ENCODE results near the gene VEGFA. TPM values are rescaled to one million over a fixed set of nuclear protein-coding genes. Genes with fewer than 3 reads are reported as not detected.

Gene VEGFA
- polyA plus RNA-seq, 2 of the 4 experiments (the other 2 are of a cell fraction) = 35.8 to 83.7 TPM

DNA sequence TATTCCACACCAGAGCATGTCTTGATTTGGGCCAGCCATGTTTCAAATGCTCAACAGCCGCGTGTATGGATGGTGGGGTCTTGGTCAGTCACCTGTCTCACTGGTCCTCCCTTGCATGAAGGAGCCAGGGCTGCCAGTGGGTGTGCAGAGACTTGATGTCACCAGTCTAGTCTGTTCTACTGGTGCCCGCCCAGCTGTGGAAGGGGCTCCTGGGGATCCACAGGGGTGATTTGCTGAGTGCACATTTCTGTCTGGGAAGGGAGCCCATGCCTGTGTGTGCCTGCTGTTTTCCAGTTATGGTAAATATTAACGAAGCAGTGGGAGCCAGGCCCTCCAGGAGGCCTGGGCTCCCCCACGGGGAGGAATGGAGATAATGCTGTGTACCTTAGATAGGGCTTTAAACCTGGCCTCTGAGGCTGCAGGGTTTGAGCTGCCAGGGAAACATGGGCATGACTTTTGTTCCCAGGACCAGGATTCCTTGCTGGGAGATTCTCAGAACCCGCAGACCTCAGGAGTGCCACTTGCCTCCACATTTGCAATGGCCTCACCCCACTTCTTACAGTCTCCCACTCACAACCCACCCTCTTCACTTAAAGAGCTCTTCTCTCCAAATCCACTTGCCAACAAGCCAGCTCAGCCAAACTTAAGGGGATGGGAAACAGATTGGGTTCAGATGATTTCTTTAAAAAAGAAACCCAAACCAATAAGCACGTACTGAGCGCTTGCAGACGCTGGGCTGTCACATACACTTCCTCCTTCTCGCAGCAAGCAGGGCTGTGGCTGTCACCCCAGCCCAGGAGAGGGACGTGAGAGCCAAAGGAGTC, 54.1 kb downstream of the VEGFA start:
- ChIA-PET CTCF (interaction anchor here (0.7 to 1.2 kb wide), 3 partner anchors 8 to 54 kb away, joined by 3 to 4 read pairs (median 3); partner anchors contain the start of gene VEGFA), POLR2A (no interaction called here)
- H3K9me3 ChIP-seq = no peaks in the 10 kb centered on the region
- H3K4me3 ChIP-seq = no peak overlapping the region
- 49% methylated on average over 11 of the region's 11 CpGs for WGBS (ENCODE audit: missing lambda C conversion rate)
- FAIRE-seq = no peak
- H3K4me2 ChIP-seq = peak overlapping the region; percentile 52
- peaks cover 13% of the 10 kb centered on the region for H3K4me1 ChIP-seq
- TF ChIP-seq MAFK (IDR thresholded peaks at IDR 0.05; ENCODE audit: partially characterized antibody) (peak; percentile 35), MAZ (IDR thresholded peaks at IDR 0.05; ENCODE audit: borderline replicate concordance, low read depth, low read length) (no peak)
- DNase-seq (ENCODE audit: low read depth in 1 of 2, low spot score in 1 of 2) = no peak
- ATAC-seq = peak; percentile 43 to 72; a peak in 3 of 6 replicates
- peak overlapping the region; percentile 17 to 44; a peak in 3 of 6 replicates for H3K27ac ChIP-seq

- ChIA-PET CTCF (interaction anchor here (0.6 to 1.6 kb wide), 6 partner anchors 8 to 369 kb away, joined by 3 to 4 read pairs (median 4); partner anchors contain the start of gene VEGFA), POLR2A (no interaction called here)
- H3K4me3 ChIP-seq = no peak overlapping the region
- TF ChIP-seq RAD21 (conservative IDR thresholded peaks at IDR 0.05 in 1 of 2, IDR thresholded peaks at IDR 0.05 in 1 of 2) (no peak), HOXB5 (CRISPR knock-in tag; IDR thresholded peaks at IDR 0.05) (no peak), NFE2L2 (conservative IDR thresholded peaks at IDR 0.05; ENCODE audit: low read length) (no peak), HDAC2 (IDR thresholded peaks at IDR 0.05) (no peak), PHF8 (IDR thresholded peaks at IDR 0.05; ENCODE audit: borderline replicate concordance, low read depth) (no peak), ZFP36 (IDR thresholded peaks at IDR 0.05; ENCODE audit: borderline replicate concordance, partially characterized antibody) (no peak), MYC (IDR thresholded peaks at IDR 0.05; ENCODE audit: borderline replicate concordance, low read length) (no peak), MAZ (IDR thresholded peaks at IDR 0.05; ENCODE audit: borderline replicate concordance, low read depth, low read length) (no peak), CBX8 (IDR thresholded peaks at IDR 0.05) (no peak), SREBF2 (IDR thresholded peaks at IDR 0.05) (no peak), KDM5A (IDR thresholded peaks at IDR 0.05) (no peak)
- FAIRE-seq (no peak), DNase-seq (ENCODE audit: low read depth in 1 of 2, low spot score in 1 of 2) (no peak), ATAC-seq (no peak)
- peak overlapping the region; percentile 52 for H3K4me2 ChIP-seq
- peak overlapping the region in 1 of 2 experiments; percentile 44; a peak in 2 of 6 replicates for H3K27ac ChIP-seq
- WGBS (ENCODE audit: missing lambda C conversion rate) = 49% methylated on average over 2 of the region's 2 CpGs
- no peaks in the 10 kb centered on the region for H3K9me3 ChIP-seq
- peaks cover 13% of the 10 kb centered on the region for H3K4me1 ChIP-seq
These were observed 54.7 kb downstream of the VEGFA start for GRCh38 chr6:43824703-43825064.

DNA sequence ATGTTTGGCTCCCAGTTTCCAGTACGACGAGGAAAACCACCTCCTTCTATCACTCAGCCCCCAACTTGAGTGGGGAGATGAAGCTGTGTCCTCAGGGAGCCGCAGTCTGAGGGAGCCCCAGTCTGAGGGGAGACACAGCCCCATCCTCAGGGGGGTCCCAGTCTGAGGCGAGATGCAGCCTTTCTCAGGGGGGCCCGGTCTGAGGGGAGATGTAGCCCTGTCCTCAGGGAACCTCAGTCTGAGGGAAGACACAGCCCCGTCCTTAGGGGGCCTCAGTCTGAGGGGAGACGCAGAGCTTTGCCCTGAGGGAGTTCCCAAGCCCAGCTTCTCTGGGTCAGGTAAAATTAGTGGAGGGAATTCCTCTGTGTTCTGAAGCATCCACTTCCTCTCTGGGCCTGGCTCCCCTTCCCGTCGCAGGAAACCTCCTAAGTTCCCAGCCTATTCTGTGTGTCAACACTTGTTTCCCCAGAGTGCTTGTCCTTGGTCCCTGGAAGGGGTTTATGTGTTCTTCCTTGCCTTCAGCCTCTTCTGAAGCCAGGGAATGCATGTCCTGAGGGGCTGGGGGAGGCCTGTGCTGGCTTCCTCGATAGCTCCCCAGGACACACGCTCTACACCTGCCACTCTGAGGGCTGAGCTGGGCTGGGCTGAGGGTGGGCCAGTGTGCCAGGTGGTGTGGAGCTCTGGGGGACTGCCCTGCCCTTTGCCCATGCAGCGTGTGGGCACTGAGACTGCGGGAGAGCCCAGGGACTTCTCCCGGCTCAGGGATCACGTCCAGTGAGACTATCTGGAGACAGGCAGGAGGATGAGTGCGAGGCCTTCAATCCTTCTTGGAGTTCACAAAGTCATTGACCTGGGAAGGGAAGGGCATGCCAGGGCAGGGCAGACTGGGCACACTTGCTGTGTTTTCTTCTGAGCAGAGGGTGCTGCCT, 55.4 kb downstream of the VEGFA start:
- TF ChIP-seq, protein P1, sequence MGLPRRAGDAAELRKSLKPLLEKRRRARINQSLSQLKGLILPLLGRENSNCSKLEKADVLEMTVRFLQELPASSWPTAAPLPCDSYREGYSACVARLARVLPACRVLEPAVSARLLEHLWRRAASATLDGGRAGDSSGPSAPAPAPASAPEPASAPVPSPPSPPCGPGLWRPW (IDR thresholded peaks at IDR 0.05) = no peak
- TF ChIP-seq ZC3H11A (IDR thresholded peaks at IDR 0.05) = no peak
- no peak for TF ChIP-seq TFCP2L1 (CRISPR knock-in tag; IDR thresholded peaks at IDR 0.05)
- no peak for TF ChIP-seq HOXB13 (CRISPR knock-in tag; IDR thresholded peaks at IDR 0.05; ENCODE audit: low read depth)
- TF ChIP-seq RCOR1 (IDR thresholded peaks at IDR 0.05; ENCODE audit: low read depth, low read length) = no peak
- no peak for TF ChIP-seq ZSCAN20 (CRISPR knock-in tag; IDR thresholded peaks at IDR 0.05)
- TF ChIP-seq SMC3 (IDR thresholded peaks at IDR 0.05) = no peak
- TF ChIP-seq MAZ (IDR thresholded peaks at IDR 0.05; ENCODE audit: borderline replicate concordance, low read depth, low read length) = no peak
- TF ChIP-seq CHD4 (IDR thresholded peaks at IDR 0.05; ENCODE audit: borderline replicate concordance) = no peak
- TF ChIP-seq KDM1A (IDR thresholded peaks at IDR 0.05; ENCODE audit: low read depth) = no peak
- TF ChIP-seq RNF2 (IDR thresholded peaks at IDR 0.05; ENCODE audit: borderline replicate concordance, low read depth) = no peak
- TF ChIP-seq FOXS1 (CRISPR knock-in tag; IDR thresholded peaks at IDR 0.05) = no peak
- TF ChIP-seq USF2 (IDR thresholded peaks at IDR 0.05) = no peak
- H3K4me1 ChIP-seq = peaks cover 13% of the 10 kb centered on the region
- H3K27ac ChIP-seq = no peak overlapping the region
- FAIRE-seq (no peak), ATAC-seq (no peak), DNase-seq (ENCODE audit: low read depth in 1 of 2, low spot score in 1 of 2) (no peak)
- CTCF ChIA-PET = interaction anchor here (0.6 to 1.6 kb wide), 5 partner anchors 30 to 369 kb away, joined by 3 to 4 read pairs (median 4); partner anchors contain the start of gene VEGFA
- WGBS (ENCODE audit: missing lambda C conversion rate) = 87% methylated on average over 12 of the region's 16 CpGs
- H3K4me3 ChIP-seq = no peak overlapping the region
- no peak overlapping the region for H3K4me2 ChIP-seq
- H3K9me3 ChIP-seq = no peaks in the 10 kb centered on the region
- POLR2A ChIA-PET = no interaction called here

Data from A549 (cell line).